ENCODE results near the gene CCDC180. TPM values are rescaled to one million over a fixed set of nuclear protein-coding genes. Genes with fewer than 3 reads are reported as not detected.

CCDC180 gene
- total RNA-seq, 1 experiment from 2014 or later = 7.9 TPM

DNA sequence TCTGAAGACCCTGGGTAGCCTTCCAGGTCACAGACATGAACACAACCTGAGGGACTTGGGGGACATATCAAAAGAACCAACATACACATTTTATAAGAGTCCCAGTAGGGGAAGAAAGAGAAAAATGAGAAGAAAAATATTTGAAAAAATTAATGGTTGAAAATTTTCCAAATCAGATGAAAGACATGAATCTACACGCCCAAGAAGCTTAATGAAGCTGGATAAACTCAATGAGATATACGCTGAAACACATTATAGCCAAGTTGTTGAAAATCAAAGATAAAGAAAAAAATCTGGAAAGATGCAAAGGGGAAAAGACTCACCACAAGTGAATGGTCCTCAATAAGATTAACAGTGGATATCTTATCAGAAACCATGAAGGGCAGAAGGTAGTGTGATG lies 9.6 kb upstream of the CCDC180 start:
- Histone ChIP-seq H3K36me3 (ENCODE audit: control insufficient read depth in 1 of 2, insufficient read depth in 2 of 2, low read length in 2 of 2) (0 out of 4 replicates have a peak, but pooled peaks cover 0 to 3% of the 10 kb centered on the region in 2 experiments), H3K27ac (ENCODE audit: low read depth, low read length) (no peak overlapping the region), H3K9me3 (ENCODE audit: control insufficient read depth in 1 of 2, insufficient read depth in 1 of 2, low read depth in 1 of 2, low read length in 2 of 2) (peaks cover 0 to 7% of the 10 kb centered on the region in 2 experiments; a peak in 1 of 4 replicates), H3K4me2 (ENCODE audit: low read length) (no peak overlapping the region), H4K20me1 (ENCODE audit: insufficient read depth) (no peaks in the 10 kb centered on the region), H3K79me2 (ENCODE audit: insufficient read depth, low read length) (no peaks in the 10 kb centered on the region), H3K27me3 (ENCODE audit: insufficient read depth, low read length) (no peaks in the 10 kb centered on the region), H3K4me3 (replicated peaks in 1 of 2; ENCODE audit: low read depth in 1 of 2, low read length in 2 of 2) (no peak overlapping the region), H3K9me2 (ENCODE audit: insufficient read depth) (no peaks in the 10 kb centered on the region; the same call in 1 of the 2 replicates), H3K4me1 (ENCODE audit: control insufficient read depth in 1 of 2, insufficient read depth in 2 of 2, low read length in 2 of 2) (no peaks in the 10 kb centered on the region), H2AFZ (ENCODE audit: low read depth, low read length, poor library complexity, severe bottlenecking) (no peak overlapping the region), H3K9ac (ENCODE audit: low read length) (no peak overlapping the region)
- no TSS peak for BruUV-seq (replicated peaks)
- RAD21 ChIA-PET (ENCODE audit: low non-redundant PET in 1 of 2, low total read pairs in 2 of 2, uncharacterized antibody in 2 of 2, unreplicated experiment in 2 of 2) = no interaction called here
- DNase-seq (ENCODE audit: low read depth, low spot score) (no peak), ATAC-seq (no peak)
- CTCF ChIA-PET = no interaction called here
- TF ChIP-seq POLR2AphosphoS5 (IDR thresholded peaks at IDR 0.05; ENCODE audit: low read depth, low read length) (no peak), MAX (IDR thresholded peaks at IDR 0.05) (no peak), EGR1 (IDR thresholded peaks at IDR 0.05; ENCODE audit: low read depth) (no peak), ZFX (IDR thresholded peaks at IDR 0.05) (no peak), FOSL1 (IDR thresholded peaks at IDR 0.05; ENCODE audit: low read depth) (no peak), SP1 (IDR thresholded peaks at IDR 0.05; ENCODE audit: low read depth) (no peak), CBX3 (IDR thresholded peaks at IDR 0.05; ENCODE audit: low read depth) (no peak), ELF1 (IDR thresholded peaks at IDR 0.05; ENCODE audit: borderline replicate concordance, low read depth) (no peak), EZH2 (IDR thresholded peaks at IDR 0.05) (no peak), REST (IDR thresholded peaks at IDR 0.05; ENCODE audit: low read depth) (no peak), POLR2A (IDR thresholded peaks at IDR 0.05; ENCODE audit: borderline replicate concordance, extremely low read depth, insufficient read depth, insufficient read length) (no peak), CEBPB (IDR thresholded peaks at IDR 0.05; ENCODE audit: low read depth) (no peak), EZH2phosphoT487 (IDR thresholded peaks at IDR 0.05; ENCODE audit: borderline replicate concordance) (no peak), SRF (IDR thresholded peaks at IDR 0.05; ENCODE audit: low read depth) (no peak), SIN3A (IDR thresholded peaks at IDR 0.05; ENCODE audit: low read depth) (no peak)
- TF ChIP-seq, protein P1, sequence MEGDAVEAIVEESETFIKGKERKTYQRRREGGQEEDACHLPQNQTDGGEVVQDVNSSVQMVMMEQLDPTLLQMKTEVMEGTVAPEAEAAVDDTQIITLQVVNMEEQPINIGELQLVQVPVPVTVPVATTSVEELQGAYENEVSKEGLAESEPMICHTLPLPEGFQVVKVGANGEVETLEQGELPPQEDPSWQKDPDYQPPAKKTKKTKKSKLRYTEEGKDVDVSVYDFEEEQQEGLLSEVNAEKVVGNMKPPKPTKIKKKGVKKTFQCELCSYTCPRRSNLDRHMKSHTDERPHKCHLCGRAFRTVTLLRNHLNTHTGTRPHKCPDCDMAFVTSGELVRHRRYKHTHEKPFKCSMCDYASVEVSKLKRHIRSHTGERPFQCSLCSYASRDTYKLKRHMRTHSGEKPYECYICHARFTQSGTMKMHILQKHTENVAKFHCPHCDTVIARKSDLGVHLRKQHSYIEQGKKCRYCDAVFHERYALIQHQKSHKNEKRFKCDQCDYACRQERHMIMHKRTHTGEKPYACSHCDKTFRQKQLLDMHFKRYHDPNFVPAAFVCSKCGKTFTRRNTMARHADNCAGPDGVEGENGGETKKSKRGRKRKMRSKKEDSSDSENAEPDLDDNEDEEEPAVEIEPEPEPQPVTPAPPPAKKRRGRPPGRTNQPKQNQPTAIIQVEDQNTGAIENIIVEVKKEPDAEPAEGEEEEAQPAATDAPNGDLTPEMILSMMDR (IDR thresholded peaks at IDR 0.05 in 2 of 3, conservative IDR thresholded peaks at IDR 0.05 in 1 of 3; ENCODE audit: borderline replicate concordance in 1 of 3, insufficient read depth in 1 of 3, low read depth in 2 of 3, low read length in 2 of 3) = no peak
- TF ChIP-seq, protein P2, sequence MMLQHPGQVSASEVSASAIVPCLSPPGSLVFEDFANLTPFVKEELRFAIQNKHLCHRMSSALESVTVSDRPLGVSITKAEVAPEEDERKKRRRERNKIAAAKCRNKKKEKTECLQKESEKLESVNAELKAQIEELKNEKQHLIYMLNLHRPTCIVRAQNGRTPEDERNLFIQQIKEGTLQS (IDR thresholded peaks at IDR 0.05) = no peak
- intact Hi-C loops (cut with micrococcal nuclease) = no loop called here
- POLR2A ChIA-PET = no interaction called here

All from HCT116 (cell line).